Stimulated activated CD4-positive, alpha-beta T cell treated with anti-CD3 and anti-CD28 coated beads, Interleukin-4, amount 100 ng/mL, for 4 hours (primary cell): ENCODE data around the gene NUCKS1.

Experiments used
- DNase-seq, 2 experiments: peaks; one replicate each; pipeline ENCODE4 v3.0.0-alpha.2; 2020

NUCKS1 gene

DNA sequence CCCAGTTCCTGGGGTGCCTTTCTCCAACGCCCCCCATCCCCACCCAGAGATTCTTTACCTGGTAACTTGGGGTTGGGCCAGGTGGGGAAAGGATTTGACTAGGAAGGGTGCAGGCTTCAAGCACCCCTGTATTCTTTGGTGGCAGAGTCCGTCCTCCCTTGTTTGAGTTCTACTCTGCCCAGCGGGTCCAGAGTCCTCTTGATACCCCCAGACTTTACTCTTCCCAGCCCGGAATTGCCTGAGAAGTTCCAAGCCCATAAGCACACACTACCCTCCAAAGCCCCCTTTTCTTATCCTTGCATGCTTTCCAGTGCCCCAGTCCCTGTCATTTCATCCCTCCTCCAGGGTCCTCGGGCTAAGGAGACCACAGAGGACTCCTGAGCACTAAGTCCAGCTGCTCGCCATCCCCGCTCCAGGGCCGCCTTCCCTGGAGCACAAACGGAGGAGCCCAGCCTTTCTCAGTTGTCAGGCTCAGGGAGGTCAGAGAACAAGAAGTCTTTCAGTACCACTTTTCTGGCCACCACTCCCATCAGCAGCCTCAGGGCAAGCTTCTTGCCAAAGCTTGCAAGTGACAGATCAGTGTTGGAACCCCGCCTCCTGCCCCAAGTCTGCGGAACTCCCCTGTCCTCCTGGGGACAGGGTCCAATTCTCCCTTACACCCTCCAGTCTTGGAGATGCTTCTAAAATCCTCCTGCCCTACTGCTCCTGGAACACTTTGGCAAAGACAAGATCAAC lies 81.9 kb downstream of the NUCKS1 start:
- no peak for DNase-seq

GRCh38 chr1:205666372-205667166 lies 83.4 kb downstream of the NUCKS1 start:
- DNase-seq: no peak

- DNase-seq: no peak
These were observed 84.6 kb downstream of the NUCKS1 start for GRCh38 chr1:205665201-205666045.

DNA sequence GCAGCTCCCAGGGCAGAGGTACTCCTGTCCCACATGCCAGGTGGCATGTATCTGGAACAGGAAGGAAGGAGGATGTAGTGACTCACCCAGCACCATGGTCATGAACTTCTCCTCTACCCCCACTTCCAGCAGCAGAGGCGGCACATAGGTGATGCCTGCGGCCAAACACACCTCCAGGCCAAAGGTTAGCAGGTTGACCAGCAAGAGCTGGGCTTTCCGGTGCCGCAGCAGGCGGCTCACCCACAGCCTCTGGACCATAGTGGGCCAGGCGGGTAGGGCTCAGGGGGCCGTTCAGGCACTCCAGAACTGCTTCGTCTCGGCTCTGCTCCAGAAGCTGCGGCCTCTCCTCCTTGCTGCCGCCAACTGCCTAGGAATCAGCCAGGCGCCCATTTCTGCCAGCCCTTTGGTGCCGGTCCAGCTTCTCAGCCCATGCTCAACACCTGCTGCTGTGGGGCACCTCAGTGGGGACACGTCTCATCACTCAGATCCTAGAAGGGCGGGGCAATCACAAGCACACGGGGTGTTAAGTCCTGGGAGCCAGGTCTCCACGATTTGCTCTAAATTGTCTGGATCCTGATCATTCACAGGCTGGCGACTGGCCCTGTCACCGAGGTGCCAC lies 85.5 kb downstream of the NUCKS1 start:
- no peak for DNase-seq

- DNase-seq: no peak
These were observed 86.6 kb downstream of the NUCKS1 start for GRCh38 chr1:205663286-205663936.
